ENCODE measurements around the gene BIRC2.

GRCh38 chr11:102309621-102310541, 37.1 kb upstream of the BIRC2 start:
- no peak for TF ChIP-seq POLR2AphosphoS5 (IDR thresholded peaks at IDR 0.05)
- no peak for TF ChIP-seq CTCF (IDR thresholded peaks at IDR 0.05)
- TF ChIP-seq POLR2A (IDR thresholded peaks at IDR 0.05) = no peak
- TF ChIP-seq EP300 (IDR thresholded peaks at IDR 0.05; ENCODE audit: low read depth) = no peak
